ENCODE data around the gene CBX6.

CBX6 gene

GRCh38 chr22:38819387-38819940 is 52.6 kb downstream of the CBX6 start:
- DNase-seq (ENCODE audit: low read depth): no peak

GRCh38 chr22:38817196-38817595 is 54.8 kb downstream of the CBX6 start:
- no peak for DNase-seq (ENCODE audit: low read depth)

DNA sequence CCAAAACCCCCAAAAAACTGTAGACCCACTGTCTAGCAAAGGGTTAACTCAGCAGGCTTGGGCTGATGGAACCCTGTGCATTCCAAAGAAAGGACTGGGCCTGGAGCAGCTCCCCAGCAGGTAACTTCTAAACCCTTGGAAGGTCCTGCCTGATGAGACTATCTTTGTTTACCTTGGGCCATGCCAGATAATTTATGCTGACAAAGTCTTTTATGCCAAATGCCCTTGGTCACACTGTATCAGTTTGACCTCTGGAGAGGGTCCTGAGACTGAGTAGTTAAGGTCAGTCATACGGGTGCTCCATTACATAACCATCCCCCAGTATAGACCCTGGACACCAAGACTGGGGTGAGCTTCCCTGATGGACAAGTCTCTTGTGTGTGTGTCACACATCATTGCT is 56.2 kb downstream of the CBX6 start:
- no peak for DNase-seq (ENCODE audit: low read depth)

All from stimulated activated CD4-positive, alpha-beta T cell treated with anti-CD3 and anti-CD28 coated beads, Interleukin-2, amount 100 ng/mL, for 4 hours (primary cell).